ENCODE results near the gene F2RL1.
"Not testable (repeated sequence)": the region's sequence is repeated elsewhere in the genome, so short reads cannot be mapped to it uniquely, and the experiment has no call there.

F2RL1 gene

DNA sequence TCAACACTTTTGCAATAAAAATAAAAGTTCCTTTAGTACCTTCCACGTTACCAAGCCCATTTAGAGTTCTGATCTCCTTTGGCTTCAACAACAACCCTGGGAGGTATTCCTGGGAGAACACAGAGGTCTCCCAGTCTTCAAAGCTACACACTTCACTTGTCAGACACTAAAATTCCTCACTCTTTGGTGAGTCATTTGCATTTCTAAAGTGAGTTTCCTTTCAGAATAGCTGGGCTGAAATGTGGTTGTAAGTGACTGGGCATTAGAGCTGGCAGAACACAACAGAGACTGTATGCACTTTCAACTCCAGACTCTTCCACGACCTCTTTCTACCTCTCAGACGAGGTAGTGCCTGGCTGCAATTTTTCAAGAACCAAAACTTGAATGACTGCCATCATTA is 11.5 kb upstream of the F2RL1 start:
- FAIRE-seq, result peak; percentile 89

DNA sequence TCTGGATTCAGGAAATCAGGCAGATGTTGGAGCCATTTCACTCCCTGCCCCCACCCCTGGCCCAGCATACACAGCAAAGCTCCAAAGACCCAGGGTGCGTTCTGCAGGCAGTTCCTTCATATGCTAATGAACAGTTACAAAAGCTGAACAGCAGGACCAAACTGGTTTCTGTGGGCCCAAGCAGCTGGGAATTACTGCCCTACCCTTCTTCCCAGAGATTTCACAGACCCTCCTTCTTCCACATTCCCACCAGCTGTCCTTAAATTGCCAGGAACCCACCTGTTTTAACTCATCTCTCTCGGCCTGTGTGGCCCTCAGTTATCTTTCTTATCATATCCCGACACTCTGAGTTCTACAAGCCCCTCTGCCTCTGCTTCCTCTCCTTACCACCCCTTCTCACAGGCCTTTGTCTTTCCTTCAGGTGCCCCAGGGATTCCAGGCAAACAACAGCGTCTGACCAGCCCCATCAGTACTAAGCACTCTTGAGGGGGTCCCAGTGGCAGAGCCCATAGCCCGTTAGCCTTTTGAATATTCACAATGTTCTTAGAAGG is 10.6 kb upstream of the F2RL1 start:
- no peak for FAIRE-seq

DNA sequence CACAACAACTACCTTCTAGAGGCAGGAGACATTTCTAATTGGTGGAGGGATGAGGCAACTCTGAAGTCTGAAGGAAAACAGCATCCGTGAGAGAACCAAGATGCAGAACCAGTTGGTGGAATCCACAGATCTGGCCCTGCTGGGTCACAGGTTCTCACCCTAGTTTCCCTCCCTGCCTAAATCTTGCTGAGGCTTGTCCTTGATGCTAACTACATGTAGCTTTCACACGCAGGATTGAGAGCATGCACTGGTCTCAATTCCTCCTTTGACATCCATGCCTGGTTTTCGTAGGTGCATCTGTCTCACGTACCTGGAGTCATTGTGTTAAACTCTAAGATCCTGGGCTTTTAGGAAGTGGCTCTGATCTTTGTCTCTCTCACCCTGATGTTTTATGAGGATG is 9.7 kb upstream of the F2RL1 start:
- no peak for FAIRE-seq

DNA sequence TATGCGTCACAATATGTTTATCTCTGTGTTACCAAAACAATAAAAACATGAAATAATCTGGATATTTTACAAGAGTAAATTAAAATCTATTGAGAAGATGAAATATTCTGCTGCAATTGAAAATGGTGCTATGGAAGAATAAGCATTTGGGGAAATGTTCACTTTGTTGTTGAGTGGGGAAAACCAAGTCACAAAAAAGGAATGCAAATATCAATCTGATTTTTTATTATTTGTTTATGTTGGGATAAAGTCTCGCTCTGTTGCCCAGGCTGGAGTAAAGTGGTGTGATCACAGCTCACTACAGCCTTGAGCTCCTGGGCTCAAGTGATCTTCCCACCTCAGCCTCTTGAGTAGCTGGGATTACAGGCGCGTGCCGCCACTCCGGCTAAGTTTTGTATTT is 8.6 kb upstream of the F2RL1 start:
- FAIRE-seq, result no peak

DNA sequence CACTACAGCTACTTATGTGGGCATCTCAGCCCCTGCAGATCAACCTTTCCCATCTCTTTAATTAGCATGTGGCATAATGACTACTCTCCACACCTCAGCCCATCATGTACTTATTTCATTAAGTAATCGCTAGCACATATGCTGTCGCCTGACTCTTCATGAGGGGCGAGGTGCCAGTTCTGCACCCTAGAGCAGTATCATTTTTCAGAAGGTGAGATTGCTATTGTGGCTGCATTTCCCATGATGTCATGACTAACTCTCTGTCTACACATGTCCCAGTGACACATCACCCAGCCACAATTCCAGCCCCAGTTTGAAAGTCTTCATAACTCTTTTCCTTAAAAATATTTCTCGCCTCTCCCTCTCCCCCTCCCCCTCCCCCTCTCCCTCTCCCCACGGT is 7.6 kb upstream of the F2RL1 start:
- FAIRE-seq, result no peak

DNA sequence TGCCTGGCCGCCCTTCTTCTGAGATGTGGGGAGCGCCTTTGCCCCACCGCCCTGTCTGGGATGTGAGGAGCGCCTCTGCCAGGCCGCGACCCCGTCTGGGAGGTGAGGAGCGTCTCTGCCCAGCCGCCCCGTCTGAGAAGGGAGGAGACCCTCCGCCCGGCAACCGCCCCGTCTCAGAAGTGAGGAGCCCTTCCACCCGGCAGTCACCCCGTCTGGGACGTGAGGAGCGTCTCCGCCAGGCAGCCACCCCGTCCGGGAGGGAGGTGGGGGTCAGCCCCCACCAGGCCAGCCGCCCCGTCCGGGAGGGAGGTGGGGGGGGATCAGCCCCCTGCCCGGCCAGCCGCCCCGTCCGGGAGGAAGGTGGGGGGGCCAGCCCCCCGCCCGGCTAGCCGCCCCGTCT is 6.6 kb upstream of the F2RL1 start:
- FAIRE-seq, result not testable (repeated sequence)

DNA sequence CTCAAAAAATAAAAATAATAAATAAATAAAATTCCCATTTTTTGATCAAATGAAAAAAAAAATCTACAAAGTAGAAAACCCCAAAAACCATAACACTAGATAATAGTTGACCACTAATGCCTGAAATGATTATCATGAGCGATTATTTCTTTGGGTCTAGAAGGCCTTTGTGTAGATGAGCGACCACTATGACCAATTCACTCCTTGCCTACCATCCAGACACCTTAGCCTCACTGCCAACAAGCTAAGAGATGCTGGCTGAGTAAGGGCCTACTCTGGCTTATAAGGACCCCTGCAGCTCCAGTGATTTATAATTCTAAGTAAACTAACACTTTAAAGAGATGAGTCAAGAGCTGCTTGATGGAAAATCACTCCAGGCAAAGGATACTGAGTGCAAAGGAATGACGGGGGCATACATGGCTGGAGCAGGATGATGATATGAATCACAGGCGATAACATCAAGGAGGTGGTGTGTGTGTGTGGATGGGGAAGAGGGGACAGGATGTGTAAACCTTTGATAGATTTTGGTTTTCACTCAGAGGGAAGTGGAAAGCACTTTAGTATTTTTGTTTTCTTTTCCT is 4.8 kb upstream of the F2RL1 start:
- no peak for FAIRE-seq

DNA sequence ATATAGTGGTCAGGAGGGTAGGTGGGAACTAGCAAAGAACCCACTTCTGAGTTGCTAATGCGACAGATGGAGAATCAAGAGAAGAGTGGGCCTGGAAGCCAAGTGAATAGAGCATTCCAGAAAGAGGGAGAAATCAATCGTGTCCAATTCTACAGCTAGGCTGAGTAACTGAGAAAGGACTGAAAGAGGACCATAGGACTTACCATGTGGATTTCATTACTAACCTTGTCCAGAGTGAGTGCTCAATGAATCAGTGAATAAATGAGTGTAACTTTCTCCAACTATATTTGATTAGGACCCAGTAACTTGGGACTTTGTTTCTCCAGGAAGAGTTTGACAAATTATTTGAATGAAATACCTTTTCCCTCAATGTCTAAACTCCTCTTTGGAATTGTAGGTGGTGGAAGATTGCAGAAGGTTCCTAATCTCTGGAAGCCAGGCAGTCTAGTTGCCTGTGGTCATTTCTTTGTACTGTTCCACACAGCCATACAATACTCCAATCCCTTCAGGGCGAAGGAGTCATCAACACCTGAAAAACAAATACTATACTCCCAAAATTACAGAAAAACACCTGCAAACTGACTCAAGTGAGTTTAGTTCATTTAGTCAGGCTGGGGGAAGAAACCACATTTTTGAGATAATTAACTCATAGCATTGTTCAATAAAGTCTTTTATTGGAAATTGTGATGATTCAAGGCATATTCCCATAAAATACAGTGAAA is 2.6 kb upstream of the F2RL1 start:
- peak; percentile 8 for FAIRE-seq

DNA sequence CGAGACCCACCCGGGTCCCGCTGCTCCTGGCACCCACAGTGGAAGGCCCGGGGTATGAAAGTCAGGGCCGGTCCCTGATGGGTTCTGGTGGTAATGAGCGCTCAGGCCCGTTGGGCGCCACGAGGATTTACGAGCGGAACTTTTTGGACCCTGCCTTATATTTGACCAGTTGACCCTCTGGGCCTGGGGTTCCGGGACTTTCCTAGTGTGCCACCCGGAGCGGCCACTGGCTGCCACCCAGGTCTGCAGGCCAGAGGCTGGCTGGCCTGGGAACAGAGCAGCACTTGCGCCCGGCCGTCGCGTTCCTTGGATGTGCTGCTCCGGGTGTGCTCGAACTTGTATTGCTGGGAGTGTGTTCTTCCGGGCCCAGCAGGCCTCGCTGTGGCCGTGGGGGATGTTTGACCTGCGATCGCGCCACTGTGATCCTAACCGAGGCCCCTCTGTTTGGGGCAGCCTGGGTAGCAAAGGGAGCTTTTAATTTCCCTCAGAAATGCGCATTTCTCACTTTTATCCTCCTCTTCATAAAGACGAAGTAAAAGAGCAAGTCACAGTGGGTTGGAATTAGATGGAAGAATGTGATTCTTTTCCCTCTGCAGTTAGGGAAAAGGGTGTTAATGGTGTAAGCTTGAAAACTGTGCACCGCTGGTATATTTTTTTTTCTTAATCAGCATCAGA is 1.2 kb downstream of the F2RL1 start:
- no peak for FAIRE-seq

DNA sequence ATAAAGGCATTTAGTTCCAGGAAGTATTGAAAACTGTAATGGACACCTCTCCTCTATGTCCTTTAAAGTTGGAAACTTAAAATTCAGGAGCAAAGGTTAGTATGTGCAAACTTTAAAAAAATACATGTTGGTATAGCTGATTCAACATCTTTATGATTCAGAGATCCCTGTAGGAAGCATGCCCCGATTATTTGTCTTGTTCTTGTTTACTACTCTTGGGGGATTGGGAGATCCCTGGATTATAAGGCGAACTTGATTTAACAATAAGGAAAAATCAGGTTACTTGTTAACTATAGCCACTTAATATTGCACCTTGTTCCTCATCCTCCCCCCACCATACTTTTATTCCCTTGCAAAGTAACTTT is 1.7 kb downstream of the F2RL1 start:
- FAIRE-seq, result no peak

DNA sequence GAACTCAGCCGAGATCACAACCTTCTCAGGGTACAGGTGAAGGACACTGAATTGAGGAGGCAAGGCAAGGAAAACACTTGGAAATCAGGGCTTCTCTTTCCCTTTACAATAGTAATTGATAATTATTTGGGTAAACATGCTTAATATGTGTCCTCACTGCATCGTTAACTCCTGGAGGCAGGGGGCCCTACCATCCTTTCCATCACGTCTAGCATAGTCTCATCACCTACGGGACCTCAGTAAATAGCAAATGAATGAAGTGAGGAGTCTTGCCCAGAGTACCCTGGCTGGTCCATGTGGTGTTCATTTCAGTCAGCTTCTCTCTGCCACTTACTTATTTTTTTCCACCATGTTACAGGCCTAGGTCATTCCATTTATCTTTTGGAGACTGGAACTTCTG is 2.3 kb downstream of the F2RL1 start:
- FAIRE-seq, result peak; percentile 42

DNA sequence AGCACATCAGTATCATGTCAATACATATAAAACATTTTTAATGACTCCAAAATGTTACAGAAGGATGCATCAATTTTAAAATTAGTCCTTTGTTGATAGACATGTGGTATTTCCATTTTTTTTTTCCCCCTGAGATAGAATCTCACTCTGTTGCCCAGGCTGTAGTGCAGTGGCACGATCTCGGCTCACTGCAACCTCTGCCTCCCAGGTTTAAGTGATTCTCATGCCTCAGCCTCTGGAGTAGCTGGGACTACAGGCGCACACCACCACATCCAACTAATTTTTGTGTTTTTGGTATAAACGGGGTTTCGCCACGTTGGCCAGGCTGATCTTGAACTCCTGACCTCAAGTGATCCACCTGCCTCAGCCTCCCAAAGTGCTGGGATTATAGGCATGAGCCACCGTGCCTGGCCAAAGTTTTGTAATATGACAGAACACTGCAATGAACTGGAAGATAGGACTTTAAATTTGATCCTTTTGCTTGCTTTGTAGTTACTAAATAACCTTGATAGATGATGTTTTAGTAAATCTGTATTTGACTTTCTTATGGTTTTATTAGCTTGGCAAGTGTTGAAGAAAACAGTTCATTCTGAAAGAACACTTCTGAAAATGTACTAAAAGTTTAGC is 3.4 kb downstream of the F2RL1 start:
- not testable (repeated sequence) for FAIRE-seq

DNA sequence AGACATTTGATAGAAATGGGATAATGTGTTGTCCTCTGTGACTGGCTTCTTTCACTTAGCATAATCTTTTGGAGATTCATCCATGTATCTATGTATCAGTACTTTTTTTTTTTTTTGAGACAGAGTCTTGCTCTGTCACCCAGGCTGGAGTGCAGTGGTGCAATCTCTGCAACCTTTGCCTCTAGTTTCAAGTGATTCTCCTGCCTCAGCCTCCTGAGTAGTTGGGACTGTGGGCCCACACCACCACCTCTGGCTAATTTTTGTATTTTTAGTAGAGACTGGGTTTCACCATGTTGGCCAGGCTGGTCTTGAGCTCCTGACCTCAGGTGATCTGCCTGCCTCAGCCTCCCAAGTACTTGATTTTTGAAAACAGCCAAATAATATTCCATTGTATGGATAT is 7.6 kb downstream of the F2RL1 start:
- not testable (repeated sequence) for FAIRE-seq

DNA sequence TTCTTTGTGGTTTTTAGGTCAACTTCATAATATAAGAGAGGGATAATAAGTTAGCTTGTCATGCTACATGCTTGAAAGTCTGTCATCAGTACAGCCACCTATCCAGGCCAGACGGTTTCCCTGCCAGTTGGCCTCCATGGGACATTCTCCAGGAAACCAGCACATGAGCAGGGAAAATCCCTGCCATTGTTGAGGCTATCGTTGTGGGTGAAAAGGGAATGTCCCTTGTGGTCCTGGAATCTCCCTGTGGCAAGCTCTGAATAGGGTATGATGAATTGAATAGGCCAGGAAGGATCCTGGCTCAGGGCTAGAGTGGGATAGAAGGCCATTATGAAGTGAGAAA is 12.3 kb downstream of the F2RL1 start:
- FAIRE-seq, result peak; percentile 34

DNA sequence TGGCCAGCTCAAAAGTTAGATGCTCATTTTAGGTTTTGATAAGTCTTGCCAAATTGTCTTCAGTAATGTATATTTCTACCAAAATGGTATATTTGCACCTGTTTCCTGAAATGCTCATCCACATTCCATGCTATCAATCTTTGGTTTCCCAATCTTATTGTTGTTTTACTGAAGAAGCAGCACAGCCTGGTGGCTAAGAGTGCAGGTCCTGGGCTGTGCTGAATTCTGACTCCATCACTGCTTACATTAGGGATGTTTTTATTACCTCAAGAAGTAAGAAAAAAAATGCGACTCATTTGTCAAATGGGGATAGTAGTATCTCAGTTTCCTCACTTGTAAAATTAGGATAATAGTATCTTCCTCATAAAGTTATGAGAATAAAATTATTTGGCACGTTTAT is 17.4 kb downstream of the F2RL1 start:
- FAIRE-seq, result peak; percentile 30

DNA sequence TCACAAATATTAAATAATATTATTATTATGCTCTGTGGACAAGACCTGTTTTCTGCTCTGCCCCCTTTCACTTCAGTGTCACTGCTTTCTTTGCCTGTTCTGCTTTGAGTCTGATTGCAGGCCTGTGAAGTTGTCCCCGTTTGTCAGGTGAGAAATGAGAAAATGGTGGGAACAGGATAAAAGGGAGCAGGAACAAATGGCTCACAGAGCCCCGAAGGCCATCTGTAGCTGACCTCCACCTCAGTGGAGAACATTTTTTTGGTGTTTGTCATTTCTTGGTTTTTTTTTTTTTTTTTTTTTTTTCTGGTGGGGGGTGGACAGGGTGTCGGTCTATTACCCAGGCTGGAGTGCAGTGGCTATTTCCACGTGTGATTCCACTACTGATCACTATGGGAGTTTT is 17.8 kb downstream of the F2RL1 start:
- no peak for FAIRE-seq

DNA sequence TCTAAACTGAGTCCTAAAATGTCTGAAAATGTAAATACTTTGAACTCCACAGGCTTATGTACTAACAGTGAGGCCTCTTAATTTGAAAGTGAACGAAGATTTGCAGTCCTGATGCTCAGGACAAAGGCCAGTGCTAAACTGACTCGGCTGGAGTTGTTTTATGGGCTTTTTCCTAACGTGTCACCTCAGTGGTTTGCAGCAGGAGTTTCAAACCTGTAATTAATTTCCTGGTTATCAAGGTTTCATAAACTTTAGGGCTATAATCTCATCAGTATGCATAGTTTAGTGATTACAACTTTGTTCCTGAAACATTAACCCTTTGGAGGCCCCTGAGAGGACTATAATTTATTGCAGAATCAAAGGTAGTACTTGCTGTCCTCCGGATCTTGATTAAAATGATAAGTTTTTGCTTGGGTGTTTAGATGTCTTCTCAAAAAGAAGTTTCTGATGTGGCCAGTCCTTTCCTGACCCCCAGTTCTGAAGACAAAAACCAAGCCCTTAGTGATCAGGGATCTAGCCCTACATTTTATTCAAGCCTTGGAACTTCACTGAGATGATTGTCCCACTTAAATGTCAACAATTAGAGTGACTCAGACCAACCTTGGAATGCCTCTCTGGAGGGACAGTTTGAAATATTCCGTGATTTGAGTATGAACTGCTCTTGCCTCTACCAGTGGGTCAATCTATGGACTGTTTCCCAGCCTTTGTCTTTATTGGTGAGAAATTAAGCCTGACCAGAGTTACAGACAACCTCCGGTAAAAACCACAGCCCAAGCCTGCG is 19.8 kb downstream of the F2RL1 start:
- FAIRE-seq, result peak; percentile 99

DNA sequence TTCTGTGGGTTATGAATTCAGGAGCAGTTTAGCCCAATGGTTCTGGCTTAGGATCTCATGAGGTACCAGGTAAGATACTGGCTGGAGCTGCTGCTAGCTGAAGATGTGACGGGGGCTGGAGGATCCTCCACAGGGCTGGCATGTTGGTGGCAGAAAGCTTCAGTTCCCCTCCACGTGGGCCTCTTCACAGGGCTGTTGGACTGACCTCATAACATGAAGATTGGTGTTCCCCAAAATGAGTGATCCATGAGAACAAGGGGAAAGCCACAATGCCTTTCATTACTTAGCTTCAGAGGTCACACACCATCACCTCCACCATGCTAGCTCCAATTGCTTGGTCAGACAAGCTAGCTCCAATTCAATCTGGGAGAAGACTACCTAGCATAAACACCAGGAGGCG is 22.5 kb downstream of the F2RL1 start:
- FAIRE-seq, result no peak

DNA sequence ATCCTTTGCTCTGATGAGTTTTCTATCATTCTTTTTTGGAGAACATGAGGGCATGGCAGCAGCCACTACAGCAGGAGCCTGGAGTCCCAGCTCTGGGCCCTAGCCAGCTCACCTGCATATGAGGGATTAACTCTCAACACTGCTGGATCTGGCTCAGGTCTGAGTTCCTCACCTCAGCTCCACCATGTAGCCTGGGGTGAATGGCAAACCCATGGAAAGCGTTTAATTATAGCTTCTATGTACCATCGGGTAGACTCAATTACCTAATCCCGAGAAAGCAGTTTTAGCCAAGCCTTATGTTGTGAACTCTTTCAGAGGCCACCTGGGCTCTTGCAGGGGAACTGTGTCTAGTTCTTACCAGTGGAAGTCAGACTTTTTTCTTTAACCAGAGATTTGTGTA is 27.1 kb downstream of the F2RL1 start:
- FAIRE-seq, result no peak

DNA sequence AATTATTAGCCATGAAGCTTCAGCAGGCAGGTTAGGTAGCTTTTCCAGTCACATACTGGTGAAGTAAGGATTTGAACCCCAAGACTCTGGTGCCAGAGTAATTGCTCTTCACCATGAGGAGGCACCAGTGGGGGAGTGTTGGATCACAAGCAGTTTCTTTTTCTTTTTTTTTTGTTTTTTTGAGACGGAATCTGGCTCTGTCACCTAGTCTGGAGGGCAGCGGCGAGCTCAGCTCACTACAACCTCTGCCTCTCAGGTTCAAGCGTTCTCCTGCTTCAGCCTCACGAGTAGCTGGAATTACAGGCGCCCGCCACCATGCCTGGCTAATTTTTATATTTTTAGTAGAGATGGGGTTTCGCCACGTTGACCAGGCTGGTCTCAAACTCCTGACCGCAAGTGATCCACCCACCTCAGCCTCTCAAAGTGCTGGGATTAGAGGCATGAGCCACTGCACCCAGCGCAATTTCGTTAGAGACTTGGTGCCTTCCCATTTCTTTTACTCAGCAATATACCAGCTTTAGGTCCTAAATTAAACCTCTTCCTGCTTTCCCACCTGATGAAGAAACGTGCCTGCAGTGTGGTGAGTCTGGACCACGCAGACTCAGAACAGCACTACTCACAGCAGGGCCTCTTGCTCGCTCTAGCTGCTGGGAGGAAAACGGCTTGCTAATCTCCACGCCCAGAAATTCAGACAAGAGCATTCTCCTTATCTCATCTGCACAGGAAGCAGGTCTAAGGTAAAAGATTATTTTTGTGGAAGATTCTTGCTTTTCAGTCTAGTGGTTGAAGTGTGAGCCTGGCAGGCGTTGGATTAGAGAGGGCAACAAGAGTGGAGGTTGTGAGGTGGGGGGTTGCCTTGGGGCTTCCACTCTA is 30.8 kb downstream of the F2RL1 start, which contains the start of gene S100Z:
TSS of gene S100Z (plus strand) at position 596 of the 873 bp plus-strand sequence. CDS start 25,346 bp downstream, outside the sequence.
- no peak for FAIRE-seq

DNA sequence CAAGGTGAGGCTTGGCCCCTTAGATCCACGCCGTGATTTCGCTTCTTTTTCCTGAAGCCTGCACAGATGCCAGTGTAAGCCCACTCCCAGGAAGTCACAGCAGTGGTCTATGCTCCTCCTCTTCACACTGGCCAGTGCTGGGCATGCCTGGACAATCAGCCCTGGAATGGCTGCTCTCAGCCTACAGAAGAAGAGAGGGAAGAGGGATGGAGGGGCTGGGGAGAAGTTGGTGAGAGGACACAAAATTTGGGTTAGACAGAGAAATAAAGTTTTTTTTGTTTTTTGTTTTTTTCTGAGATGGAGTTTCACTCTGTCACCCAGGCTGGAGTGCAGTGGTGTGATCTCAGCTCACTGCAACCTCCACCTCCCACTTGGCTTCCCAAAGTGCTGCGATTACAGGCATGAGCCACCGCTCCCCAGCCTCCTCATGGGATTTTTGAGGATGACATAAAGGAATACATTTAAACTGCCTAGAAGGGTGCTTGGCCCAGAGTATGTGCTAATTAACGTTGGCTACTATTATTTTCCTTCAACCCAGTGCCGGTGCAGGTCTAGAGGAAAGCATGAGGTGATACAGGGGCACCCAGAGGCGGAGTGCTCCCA is 31.8 kb downstream of the F2RL1 start:
- FAIRE-seq, result no peak
